ENCODE measurements around the gene TCAP. TPM values are rescaled to one million over a fixed set of nuclear protein-coding genes. Genes with fewer than 3 reads are reported as not detected.

The TCAP gene
- total RNA-seq, 1 donor from 2014 or later, result 5.3 TPM

DNA sequence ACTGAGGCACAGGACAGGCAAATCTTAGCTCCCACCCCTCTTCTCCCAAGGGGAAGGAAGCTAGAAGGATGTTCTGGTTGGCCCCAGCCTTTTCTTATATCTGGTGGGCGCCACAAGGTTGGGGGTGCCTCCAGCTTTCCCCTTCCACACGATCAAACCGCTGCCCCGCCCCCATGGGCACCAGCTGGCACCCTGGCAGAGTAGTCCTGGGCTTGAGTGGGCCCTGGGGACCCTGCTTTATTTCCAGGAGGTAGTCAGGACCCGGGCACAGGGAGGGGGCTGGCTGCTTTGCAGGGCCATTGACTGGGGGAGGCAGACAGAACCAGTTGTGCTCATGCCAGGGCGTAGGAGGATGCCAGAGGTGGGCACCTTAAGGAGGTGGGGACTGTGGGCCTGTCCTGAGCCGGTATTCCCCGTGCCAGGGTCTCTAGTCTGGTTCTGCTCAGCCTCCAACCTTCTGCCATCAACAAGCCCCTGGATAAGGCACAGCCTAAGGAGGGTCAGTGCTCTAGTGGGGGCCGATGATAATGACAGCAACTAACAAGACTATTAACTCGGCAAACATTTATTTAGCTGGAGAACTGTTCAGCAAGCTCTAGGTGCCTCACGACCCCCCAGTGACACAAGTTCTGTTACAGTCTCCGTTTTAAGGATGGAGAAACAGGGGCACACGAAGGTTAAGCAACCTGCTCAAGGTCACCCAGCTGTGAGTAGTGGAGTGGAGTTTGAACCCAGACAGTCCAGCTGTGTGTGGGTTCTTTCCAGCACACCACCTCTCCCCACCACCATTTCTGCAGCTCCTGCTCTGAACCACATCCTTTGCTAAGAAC lies 46.0 kb upstream of the TCAP start:
- no peaks in the 10 kb centered on the region for H3K9me3 ChIP-seq
- intact Hi-C loops (cut with DNase I), result no loop called here

DNA sequence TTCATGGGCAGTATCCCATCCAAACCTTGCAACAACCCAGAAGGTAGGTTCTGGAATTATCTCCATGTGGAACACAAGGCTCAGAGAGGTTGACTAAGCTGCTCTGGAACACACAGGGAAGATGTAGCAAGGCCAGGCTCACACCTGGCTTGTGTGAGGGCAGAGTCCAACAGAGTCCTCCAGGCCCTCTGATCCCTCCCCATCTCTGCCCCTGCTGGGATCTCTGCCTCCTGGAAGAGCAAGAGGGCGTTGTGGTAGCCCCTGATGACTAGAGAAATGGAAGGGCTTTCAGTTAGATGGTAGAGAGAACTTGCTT lies 45.4 kb upstream of the TCAP start:
- Histone ChIP-seq H3K36me3 (no peaks in the 10 kb centered on the region), H3K4me1 (peaks cover 9% of the 10 kb centered on the region), H3K9me3 (no peaks in the 10 kb centered on the region), H3K4me3 (no peak overlapping the region), H3K27ac (no peak overlapping the region), H3K27me3 (peaks cover 8% of the 10 kb centered on the region)
- no peak for TF ChIP-seq CTCF (IDR thresholded peaks at IDR 0.05)
- DNase-seq (no peak), ATAC-seq (no peak)
- intact Hi-C loops (cut with DNase I), result loop anchor here (5.0 to 10.0 kb wide), 2 partner anchors 72 to 135 kb away; no protein-coding TSS in a partner anchor

More for the DNA sequence above, 46.0 kb upstream of the TCAP start:
- H3K4me1 ChIP-seq, result peaks cover 9% of the 10 kb centered on the region
- peak overlapping the region; percentile 46 for H3K4me3 ChIP-seq
- ATAC-seq (no peak), DNase-seq (no peak)
- H3K27ac ChIP-seq, result no peak overlapping the region
- H3K36me3 ChIP-seq, result no peaks in the 10 kb centered on the region
- TF ChIP-seq CTCF (IDR thresholded peaks at IDR 0.05), result no peak
- peaks cover 6% of the 10 kb centered on the region for H3K27me3 ChIP-seq

DNA sequence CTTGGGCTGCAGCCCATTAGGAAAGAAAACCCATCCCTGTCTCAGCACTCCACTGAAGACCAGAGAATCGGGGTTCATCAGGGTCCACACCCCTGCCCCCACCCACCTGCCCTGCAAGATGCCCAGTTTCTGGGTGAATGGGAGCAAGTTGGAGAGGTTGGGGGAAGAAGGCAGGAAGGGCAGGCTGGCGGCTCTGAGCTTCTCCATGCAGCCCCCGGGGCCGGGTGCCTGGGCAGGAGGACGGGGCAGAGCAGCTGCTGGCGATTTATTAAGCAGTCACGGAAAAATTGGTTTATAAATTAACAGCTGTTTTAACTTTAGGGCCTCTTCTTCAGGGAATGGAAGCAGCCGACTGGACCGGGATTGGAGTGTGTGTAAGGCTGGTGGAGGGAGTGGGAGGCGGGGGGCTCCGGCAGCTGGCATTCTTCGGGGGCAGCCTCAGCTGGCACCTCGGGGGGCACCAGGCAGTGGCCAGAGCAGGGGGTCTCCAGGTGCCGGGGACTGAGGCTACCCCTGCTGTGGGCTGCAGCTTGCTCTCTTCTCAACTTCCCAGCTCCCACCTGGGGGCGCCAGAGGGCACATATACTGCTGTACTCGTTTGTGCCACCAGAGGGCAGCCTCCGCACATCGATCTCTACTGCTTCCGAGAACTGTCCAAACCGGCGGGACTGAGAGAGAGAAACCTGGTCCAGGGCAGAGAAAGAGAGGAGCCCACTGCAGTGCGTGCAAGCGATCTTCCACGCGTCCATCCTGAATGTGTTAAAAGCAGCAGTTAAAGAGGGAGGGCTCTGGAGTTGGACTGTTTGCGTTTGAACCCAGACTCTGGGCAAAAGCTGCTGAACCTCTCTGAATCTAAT lies 43.4 kb upstream of the TCAP start:
- no peak overlapping the region for H3K27ac ChIP-seq
- H3K9me3 ChIP-seq, result no peaks in the 10 kb centered on the region
- DNase-seq (peak; percentile 92), ATAC-seq (peak; percentile 89)
- peak; percentile 99 for TF ChIP-seq CTCF (IDR thresholded peaks at IDR 0.05)
- no peaks in the 10 kb centered on the region for H3K36me3 ChIP-seq
- H3K4me1 ChIP-seq, result peaks cover 9% of the 10 kb centered on the region
- intact Hi-C loops (cut with DNase I), result loop anchor here (5.0 to 10.0 kb wide), 2 partner anchors 74 to 133 kb away; no protein-coding TSS in a partner anchor
- H3K4me3 ChIP-seq, result no peak overlapping the region
- peaks cover 23% of the 10 kb centered on the region for H3K27me3 ChIP-seq

GRCh38 chr17:39622380-39623006 lies 42.7 kb upstream of the TCAP start:
- H3K36me3 ChIP-seq, result no peaks in the 10 kb centered on the region
- intact Hi-C loops (cut with DNase I), result loop anchor here (5.0 to 10.0 kb wide), 2 partner anchors 75 to 132 kb away; no protein-coding TSS in a partner anchor
- H3K4me1 ChIP-seq, result peaks cover 9% of the 10 kb centered on the region
- TF ChIP-seq CTCF (IDR thresholded peaks at IDR 0.05), result no peak
- peaks cover 23% of the 10 kb centered on the region for H3K27me3 ChIP-seq
- no peak overlapping the region for H3K27ac ChIP-seq
- ATAC-seq, result no peak
- H3K4me3 ChIP-seq, result no peak overlapping the region
- no peak for DNase-seq
- no peaks in the 10 kb centered on the region for H3K9me3 ChIP-seq

DNA sequence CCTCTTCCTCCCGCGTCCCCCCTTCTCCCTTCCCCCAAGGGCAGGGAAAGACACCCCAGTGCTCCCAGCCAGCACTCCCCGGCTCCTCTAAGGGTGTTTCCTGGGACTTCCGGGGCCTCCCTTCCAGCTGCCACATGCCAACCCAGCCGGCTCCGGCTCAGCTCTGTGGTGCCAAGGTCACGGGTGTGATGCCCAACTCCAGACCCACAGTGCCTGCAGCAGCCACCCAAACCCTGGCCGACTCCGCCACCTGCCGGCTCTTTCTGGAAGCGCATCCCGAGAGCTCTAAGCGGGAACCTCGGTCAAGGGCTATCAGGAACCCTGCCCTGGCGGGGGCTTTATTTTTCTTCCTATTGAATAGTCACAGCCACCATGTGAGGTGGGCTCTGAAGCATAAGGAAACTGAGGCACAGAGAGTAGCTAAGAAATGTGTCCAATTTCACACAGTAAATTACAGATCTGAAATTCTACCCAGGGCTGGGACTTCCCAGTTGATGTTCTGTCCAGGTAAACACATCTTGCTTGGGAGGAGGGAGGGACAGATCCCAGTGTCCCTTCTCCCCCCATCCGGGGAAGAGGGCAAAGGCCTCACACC lies 41.7 kb upstream of the TCAP start:
- peak; percentile 95 for TF ChIP-seq CTCF (IDR thresholded peaks at IDR 0.05)
- DNase-seq (peak; percentile 95), ATAC-seq (peak; percentile 87)
- Histone ChIP-seq H3K27me3 (peaks cover 27% of the 10 kb centered on the region), H3K36me3 (no peaks in the 10 kb centered on the region), H3K27ac (no peak overlapping the region), H3K9me3 (no peaks in the 10 kb centered on the region), H3K4me3 (no peak overlapping the region), H3K4me1 (peaks cover 8% of the 10 kb centered on the region)
- intact Hi-C loops (cut with DNase I), result loop anchor here (5.0 to 10.0 kb wide), 2 partner anchors 76 to 131 kb away; no protein-coding TSS in a partner anchor

Measured in upper lobe of right lung (tissue), 1 donor.